ENCODE results near the gene ITGB1. TPM values are rescaled to one million over a fixed set of nuclear protein-coding genes. Genes with fewer than 3 reads are reported as not detected.

The ITGB1 gene
- total and polyA plus RNA-seq, 9 of the 15 experiments (the other 6 are each of a cell fraction or from before 2014, with no cell fraction given) = 40.2 to 194 (median 155) TPM

GRCh38 chr10:32957341-32958084, 517 bp downstream of the ITGB1 start (continued):
- TF ChIP-seq PBX2 (CRISPR knock-in tag; IDR thresholded peaks at IDR 0.05; ENCODE audit: low read depth) (no peak), PBX2 (tag; conservative IDR thresholded peaks at IDR 0.05; ENCODE audit: low read depth) (no peak), ZNF239 (CRISPR knock-in tag; IDR thresholded peaks at IDR 0.05) (no peak), RERE (CRISPR knock-in tag; IDR thresholded peaks at IDR 0.05; ENCODE audit: borderline replicate concordance) (no peak), ZNF282 (CRISPR knock-in tag; IDR thresholded peaks at IDR 0.05) (no peak), ZNF436 (CRISPR knock-in tag; IDR thresholded peaks at IDR 0.05) (no peak), KLF6 (CRISPR knock-in tag; IDR thresholded peaks at IDR 0.05; ENCODE audit: borderline replicate concordance) (no peak), ZBTB49 (CRISPR knock-in tag; IDR thresholded peaks at IDR 0.05; ENCODE audit: borderline replicate concordance) (no peak), TAF9B (IDR thresholded peaks at IDR 0.05; ENCODE audit: partially characterized antibody) (no peak), MBD2 (IDR thresholded peaks at IDR 0.05; ENCODE audit: borderline replicate concordance, low read depth) (no peak), E2F3 (CRISPR knock-in tag; IDR thresholded peaks at IDR 0.05) (no peak), MAFG (tag; conservative IDR thresholded peaks at IDR 0.05) (no peak), NEUROD1 (IDR thresholded peaks at IDR 0.05; ENCODE audit: borderline replicate concordance, low read depth, low read length, partially characterized antibody) (no peak), ZNF175 (CRISPR knock-in tag; IDR thresholded peaks at IDR 0.05; ENCODE audit: low read depth) (no peak)
